Trophoblast cell (in vitro differentiated cells and primary cell): Measurements from ENCODE around the gene SIK3.
A peak's percentile ranks its signal among the peaks of the same experiment; 100 is the strongest.

Experiments
- DNase-seq, 2 donors: peaks; one replicate each; pipeline ENCODE4 v3.0.0-alpha.2; 2016
- H2AFZ ChIP-seq: 2 replicates; pipeline ENCODE4 v1.6.1; 2013; ENCODE audit warnings: low read length, moderate library complexity, mild to moderate bottlenecking; ENCODE audit not compliant: insufficient read depth, poor library complexity
- H2AK5ac ChIP-seq: 2 replicates; pipeline ENCODE4 v1.6.1; 2013; ENCODE audit warnings: mild to moderate bottlenecking, low read length
- H2BK120ac ChIP-seq: 2 replicates; pipeline ENCODE4 v1.6.1; 2013; ENCODE audit warnings: low read length, mild to moderate bottlenecking, moderate library complexity; ENCODE audit not compliant: insufficient read depth, poor library complexity
- H2BK12ac ChIP-seq: 2 replicates; pipeline ENCODE4 v1.6.1; 2013; ENCODE audit warnings: mild to moderate bottlenecking, low read length, moderate library complexity
- H2BK5ac ChIP-seq: 2 replicates; pipeline ENCODE4 v1.6.1; 2013; ENCODE audit warnings: low read length, low read depth, moderate library complexity, mild to moderate bottlenecking; ENCODE audit not compliant: poor library complexity
- H3K14ac ChIP-seq: 2 replicates; pipeline ENCODE4 v1.6.1; 2013; ENCODE audit warnings: mild to moderate bottlenecking, low read length
- H3K18ac ChIP-seq: 2 replicates; pipeline ENCODE4 v1.6.1; 2013; ENCODE audit warnings: mild to moderate bottlenecking, low read length
- H3K23ac ChIP-seq: 2 replicates; pipeline ENCODE4 v1.6.1; 2013; ENCODE audit warnings: low read length
- H3K27ac ChIP-seq: 2 replicates; pipeline ENCODE4 v1.5.1; 2013; ENCODE audit warnings: low read depth, mild to moderate bottlenecking, inconsistent platforms, low read length, moderate library complexity
- H3K27me3 ChIP-seq: 2 replicates; pipeline ENCODE4 v1.6.1; 2013; ENCODE audit warnings: inconsistent platforms, mild to moderate bottlenecking, low read length, moderate library complexity; ENCODE audit not compliant: insufficient read depth
- H3K36me3 ChIP-seq, 2 experiments: 1 replicate in 1 of 2; 2 replicates in 1 of 2; pipeline ENCODE4 v1.6.1; 2013; ENCODE audit warnings: low read length in 2 of 2, mild to moderate bottlenecking in 2 of 2, moderate library complexity in 1 of 2; ENCODE audit not compliant: insufficient read depth in 2 of 2, control insufficient read depth in 1 of 2
- H3K4ac ChIP-seq: 2 replicates; pipeline ENCODE4 v1.6.1; 2013; ENCODE audit warnings: low read depth, mild to moderate bottlenecking, low read length, moderate library complexity
- H3K4me1 ChIP-seq, 2 experiments: 1 replicate in 1 of 2; 2 replicates in 1 of 2; pipeline ENCODE4 v1.6.1; 2013; ENCODE audit warnings: low read length in 2 of 2, mild to moderate bottlenecking in 2 of 2, moderate library complexity in 1 of 2; ENCODE audit not compliant: insufficient read depth in 2 of 2, control insufficient read depth in 1 of 2
- H3K4me2 ChIP-seq: 2 replicates; pipeline ENCODE4 v1.6.1; 2013; ENCODE audit warnings: inconsistent platforms, mild to moderate bottlenecking, low read length, moderate library complexity
- H3K4me3 ChIP-seq: 2 replicates; pipeline ENCODE4 v1.5.1; 2013; ENCODE audit warnings: mild to moderate bottlenecking, low read depth, low read length, inconsistent platforms
- H3K79me1 ChIP-seq: one replicate; pipeline ENCODE4 v1.6.1; 2013; ENCODE audit warnings: low read length
- H3K79me2 ChIP-seq: 2 replicates; pipeline ENCODE4 v1.6.1; 2013; ENCODE audit warnings: low read length, mild to moderate bottlenecking; ENCODE audit not compliant: control insufficient read depth, insufficient read depth, poor library complexity
- H3K9ac ChIP-seq: 2 replicates; pipeline ENCODE4 v1.6.1; 2013; ENCODE audit warnings: mild to moderate bottlenecking, low read length
- H3K9me3 ChIP-seq: 2 replicates; pipeline ENCODE4 v1.6.1; 2013; ENCODE audit warnings: low read depth, mild to moderate bottlenecking, control low read depth, inconsistent platforms, low read length; ENCODE audit not compliant: insufficient read depth
- H4K12ac ChIP-seq: 2 replicates; pipeline ENCODE4 v1.6.1; 2013; ENCODE audit warnings: low read depth, mild to moderate bottlenecking, low read length, moderate library complexity
- H4K8ac ChIP-seq: 2 replicates; pipeline ENCODE4 v1.6.1; 2013; ENCODE audit warnings: low read depth, mild to moderate bottlenecking, low read length, moderate library complexity
- H4K91ac ChIP-seq: one replicate; pipeline ENCODE4 v1.6.1; 2013; ENCODE audit warnings: low read depth, mild to moderate bottlenecking, low read length, moderate library complexity
- WGBS: extraction: QIAGEN DNeasy Blood & Tissue Kit; methylation state at CpG from one replicate; pipeline ENCODE4 v1.1.7; 2013; ENCODE audit warnings: missing lambda C conversion rate; ENCODE audit not compliant: insufficient read length, insufficient coverage; ENCODE audit errors: extremely low coverage; 5-methylcytosine and 5-hydroxymethylcytosine counted together

SIK3 gene

DNA sequence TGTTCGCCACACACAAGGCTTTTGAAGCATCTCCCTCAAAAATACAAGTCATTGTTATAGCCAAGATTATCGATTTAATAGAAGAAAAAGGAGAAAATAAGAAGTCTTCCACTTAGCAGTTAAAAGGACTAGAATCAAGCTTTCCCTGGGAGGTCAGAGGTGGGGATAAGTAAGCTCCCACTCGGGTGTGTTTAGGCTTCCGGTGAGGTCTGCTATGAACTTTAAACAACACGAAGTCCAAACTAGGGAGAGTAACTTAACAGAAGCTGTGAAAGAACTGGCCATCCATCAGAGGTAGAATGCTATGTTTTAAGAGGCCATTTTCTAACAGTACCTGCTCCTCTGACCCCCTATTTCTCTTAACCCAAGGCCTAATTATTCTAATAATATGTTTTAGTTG, 169.4 kb downstream of the SIK3 start:
- Histone ChIP-seq H3K9me3 (no peaks in the 10 kb centered on the region), H3K27ac (no peak overlapping the region), H2BK5ac (no peak overlapping the region), H4K8ac (no peak overlapping the region), H4K91ac (no peak overlapping the region), H3K79me1 (no peaks in the 10 kb centered on the region), H3K36me3 (peaks cover 1 to 5% of the 10 kb centered on the region in 2 experiments), H3K4me1 (peaks cover 0 to 3% of the 10 kb centered on the region in 2 experiments), H3K18ac (no peak overlapping the region), H2AFZ (no peak overlapping the region), H2BK120ac (no peak overlapping the region), H3K27me3 (no peaks in the 10 kb centered on the region), H2BK12ac (no peak overlapping the region), H3K14ac (no peak overlapping the region), H3K4me3 (no peak overlapping the region), H3K79me2 (no peaks in the 10 kb centered on the region), H3K4me2 (no peak overlapping the region), H3K9ac (no peak overlapping the region), H4K12ac (no peak overlapping the region), H3K23ac (no peak overlapping the region), H3K4ac (no peak overlapping the region), H2AK5ac (no peak overlapping the region)
- no peak for DNase-seq
- WGBS = no CpG with 5 or more reads among the region's 5 CpGs

DNA sequence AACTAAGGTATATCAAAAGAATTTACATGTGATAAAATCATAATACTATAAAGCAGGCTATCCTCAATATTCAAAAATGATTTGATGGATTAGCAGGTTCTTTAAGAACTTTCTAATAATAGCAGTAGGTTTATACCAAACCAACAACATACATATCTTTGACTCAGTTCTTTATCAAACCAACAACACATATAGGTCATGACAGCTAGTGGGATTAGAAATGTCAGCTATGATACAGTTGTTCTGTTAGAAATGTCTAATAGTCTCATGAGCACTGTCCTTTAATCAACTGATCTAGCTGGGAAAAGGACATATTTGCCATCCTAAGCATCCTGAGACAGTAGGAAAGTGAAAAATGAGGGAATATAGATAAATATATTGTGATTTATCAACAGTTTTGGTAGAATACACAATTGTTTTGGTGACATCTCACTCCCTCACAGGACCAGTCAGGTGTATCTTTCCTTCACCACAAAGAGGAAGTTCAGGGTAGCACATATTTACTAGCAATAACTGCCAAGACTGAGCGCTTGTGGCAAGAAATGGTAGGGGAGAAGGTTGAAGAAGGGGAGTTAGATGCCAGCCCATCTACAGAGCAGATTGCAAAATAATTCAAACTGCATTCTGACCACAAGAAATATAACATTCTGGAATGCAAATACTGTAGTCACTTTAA, 170.0 kb downstream of the SIK3 start:
- DNase-seq = no peak
- Histone ChIP-seq H3K27ac (no peak overlapping the region), H3K27me3 (no peaks in the 10 kb centered on the region), H3K4me1 (peaks cover 0 to 3% of the 10 kb centered on the region in 2 experiments), H2AK5ac (no peak overlapping the region), H3K18ac (no peak overlapping the region), H3K9ac (no peak overlapping the region), H3K23ac (no peak overlapping the region), H4K91ac (no peak overlapping the region), H2BK5ac (no peak overlapping the region), H3K4ac (no peak overlapping the region), H3K4me3 (no peak overlapping the region), H4K8ac (no peak overlapping the region), H3K79me2 (no peaks in the 10 kb centered on the region), H3K4me2 (no peak overlapping the region), H3K79me1 (no peaks in the 10 kb centered on the region), H3K14ac (no peak overlapping the region), H2AFZ (no peak overlapping the region), H3K36me3 (peaks cover 1 to 5% of the 10 kb centered on the region in 2 experiments), H4K12ac (no peak overlapping the region), H3K9me3 (no peaks in the 10 kb centered on the region), H2BK120ac (no peak overlapping the region), H2BK12ac (no peak overlapping the region)
- WGBS = no CpG with 5 or more reads among the region's 1 CpG

DNA sequence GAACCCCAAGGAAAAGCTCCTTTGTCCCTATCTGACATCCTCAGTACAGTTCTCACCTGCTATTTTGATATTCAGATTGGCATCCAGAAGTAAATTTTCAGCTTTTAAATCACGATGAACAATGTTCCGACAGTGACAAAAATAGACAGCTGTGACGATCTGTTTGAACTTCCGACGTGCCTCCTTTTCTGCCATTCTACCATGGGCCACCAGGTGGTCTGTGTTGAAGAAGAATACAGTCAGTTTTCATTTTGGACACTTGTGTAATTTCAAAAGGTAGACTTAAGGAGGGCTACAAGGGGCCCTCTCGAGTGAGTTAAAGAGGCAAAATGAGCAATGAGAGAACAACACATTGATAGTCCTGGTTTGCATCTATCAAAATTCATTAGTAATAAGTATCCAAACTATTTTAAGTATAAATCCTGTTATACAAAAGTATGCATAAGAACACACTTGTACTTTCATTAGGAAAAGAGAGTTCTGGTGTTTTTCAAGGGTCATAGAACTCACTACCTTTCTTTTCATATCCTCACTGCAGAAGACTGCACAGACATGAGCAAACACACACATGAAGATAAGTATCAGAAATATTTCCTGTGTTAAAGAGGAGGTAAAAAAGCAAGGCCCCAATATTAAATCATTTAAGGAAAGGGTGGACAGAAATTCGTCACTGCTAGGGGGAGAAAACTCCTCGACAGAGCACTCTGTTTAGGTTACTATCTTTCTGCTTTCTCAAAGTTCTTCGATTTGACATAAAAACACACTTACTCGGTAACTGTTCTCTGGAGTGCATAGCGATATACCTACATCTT, 170.9 kb downstream of the SIK3 start:
- no peaks in the 10 kb centered on the region for H3K27me3 ChIP-seq
- no peak overlapping the region for H2BK12ac ChIP-seq
- H3K4ac ChIP-seq = no peak overlapping the region
- peak in 1 of 2 donors; percentile 66 for DNase-seq
- no peak overlapping the region for H2AFZ ChIP-seq
- no peak overlapping the region for H3K18ac ChIP-seq
- H3K4me1 ChIP-seq = peaks cover 0 to 3% of the 10 kb centered on the region in 2 experiments
- WGBS = no CpG with 5 or more reads among the region's 11 CpGs
- H4K91ac ChIP-seq = no peak overlapping the region
- no peak overlapping the region for H3K9ac ChIP-seq
- no peak overlapping the region for H2AK5ac ChIP-seq
- H3K79me2 ChIP-seq = no peaks in the 10 kb centered on the region
- no peak overlapping the region for H3K23ac ChIP-seq
- no peak overlapping the region for H3K27ac ChIP-seq
- no peak overlapping the region for H2BK5ac ChIP-seq
- no peak overlapping the region for H3K14ac ChIP-seq
- no peak overlapping the region for H3K4me2 ChIP-seq
- no peaks in the 10 kb centered on the region for H3K9me3 ChIP-seq
- H3K36me3 ChIP-seq = peaks cover 2 to 5% of the 10 kb centered on the region in 2 experiments
- no peak overlapping the region for H2BK120ac ChIP-seq
- no peak overlapping the region for H4K8ac ChIP-seq
- H4K12ac ChIP-seq = no peak overlapping the region
- no peak overlapping the region for H3K4me3 ChIP-seq
- no peaks in the 10 kb centered on the region for H3K79me1 ChIP-seq

DNA sequence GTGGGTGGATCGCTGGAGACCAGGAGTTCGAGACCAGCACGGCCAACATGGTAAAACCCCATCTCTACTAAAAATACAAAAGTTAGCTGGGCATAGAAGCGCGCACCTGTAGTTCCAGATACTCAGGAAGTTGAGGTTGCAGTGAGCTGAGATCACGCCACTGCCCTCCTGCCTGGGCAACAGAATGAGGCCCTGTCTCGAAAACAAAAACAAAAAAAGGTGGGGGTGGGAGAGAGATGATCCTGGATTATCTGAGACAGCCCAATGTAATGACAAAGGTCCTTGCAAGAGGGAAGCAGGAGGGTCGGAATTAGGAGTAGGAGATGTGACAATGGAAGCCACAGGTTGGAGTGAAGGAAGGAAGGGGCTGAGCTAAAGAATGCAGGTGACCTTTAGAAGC, 173.2 kb downstream of the SIK3 start:
- H3K23ac ChIP-seq = no peak overlapping the region
- H3K36me3 ChIP-seq = peaks cover 4 to 5% of the 10 kb centered on the region in 2 experiments
- no peak overlapping the region for H2BK12ac ChIP-seq
- no peak overlapping the region for H3K4ac ChIP-seq
- peaks cover 0 to 2% of the 10 kb centered on the region in 2 experiments for H3K4me1 ChIP-seq
- H2AFZ ChIP-seq = no peak overlapping the region
- H4K91ac ChIP-seq = no peak overlapping the region
- H3K18ac ChIP-seq = no peak overlapping the region
- H3K4me2 ChIP-seq = no peak overlapping the region
- no peak overlapping the region for H4K12ac ChIP-seq
- H3K4me3 ChIP-seq = no peak overlapping the region
- H3K9me3 ChIP-seq = no peaks in the 10 kb centered on the region
- H2AK5ac ChIP-seq = no peak overlapping the region
- no peaks in the 10 kb centered on the region for H3K79me2 ChIP-seq
- no peak overlapping the region for H2BK120ac ChIP-seq
- no peak overlapping the region for H3K27ac ChIP-seq
- no peak overlapping the region for H3K14ac ChIP-seq
- WGBS = no CpG with 5 or more reads among the region's 8 CpGs
- H3K27me3 ChIP-seq = no peaks in the 10 kb centered on the region
- no peak for DNase-seq
- no peak overlapping the region for H4K8ac ChIP-seq
- no peak overlapping the region for H3K9ac ChIP-seq
- no peak overlapping the region for H2BK5ac ChIP-seq
- no peaks in the 10 kb centered on the region for H3K79me1 ChIP-seq
